Tibial artery (tissue), 4 donors: Measurements from ENCODE around the gene VSNL1.

Source experiments
- DNase-seq, 2 donors: peaks; one replicate each; pipeline ENCODE4 v3.0.0-alpha.2; 2019
- H3K27ac ChIP-seq, 2 donors: fragments of 200-600 bp; sonication (generic) in 1 of 2; 1 replicate in 1 of 2; 2 replicates in 1 of 2; pipeline ENCODE4 v1.5.1; 2018 to 2019; ENCODE audit warnings: mild to moderate bottlenecking in 1 of 2
- H3K27me3 ChIP-seq, 2 donors: fragments of 200-600 bp; sonication (generic) in 1 of 2; one replicate each; pipeline versions ENCODE4 v1.5.1 to v1.6.0; 2016 to 2019
- H3K36me3 ChIP-seq, 3 donors: fragments of 200-600 bp; sonication (generic) in 2 of 3; one replicate each; pipeline ENCODE4 v1.5.1; 2016 to 2019; ENCODE audit warnings: mild to moderate bottlenecking in 2 of 3
- H3K4me1 ChIP-seq, 4 donors: fragments of 200-600 bp; sonication (generic) in 2 of 4; 1 replicate in 3 of 4; 2 replicates in 1 of 4; pipeline ENCODE4 v1.5.1; 2016 to 2019
- H3K4me3 ChIP-seq, 2 donors: fragments of 200-600 bp; sonication (generic) in 1 of 2; 1 replicate in 1 of 2; 2 replicates in 1 of 2; pipeline ENCODE4 v1.5.1; 2018 to 2019; ENCODE audit warnings: mild to moderate bottlenecking in 2 of 2
- H3K9me3 ChIP-seq, 3 donors: fragments of 200-600 bp; sonication (generic) in 1 of 3; one replicate each; pipeline ENCODE4 v1.5.1; 2016 to 2019
- intact Hi-C: fragments of 100-400 bp; cut with DNase I; formaldehyde crosslinking; loops from one replicate; pipeline ENCODE4 v1.15.0; 2023; ENCODE audit warnings: low total_unique reads
- TF ChIP-seq, protein P1 (sequence below), 2 experiments: fragments of 200-600 bp in 1 of 2; fragments of 450-650 bp in 1 of 2; IDR thresholded peaks; one replicate each; pipeline ENCODE4 v1.5.1; 2017 to 2019; ENCODE audit warnings: antibody characterized with exemption in 2 of 2, mild to moderate bottlenecking in 1 of 2, moderate library complexity in 1 of 2

VSNL1 gene

DNA sequence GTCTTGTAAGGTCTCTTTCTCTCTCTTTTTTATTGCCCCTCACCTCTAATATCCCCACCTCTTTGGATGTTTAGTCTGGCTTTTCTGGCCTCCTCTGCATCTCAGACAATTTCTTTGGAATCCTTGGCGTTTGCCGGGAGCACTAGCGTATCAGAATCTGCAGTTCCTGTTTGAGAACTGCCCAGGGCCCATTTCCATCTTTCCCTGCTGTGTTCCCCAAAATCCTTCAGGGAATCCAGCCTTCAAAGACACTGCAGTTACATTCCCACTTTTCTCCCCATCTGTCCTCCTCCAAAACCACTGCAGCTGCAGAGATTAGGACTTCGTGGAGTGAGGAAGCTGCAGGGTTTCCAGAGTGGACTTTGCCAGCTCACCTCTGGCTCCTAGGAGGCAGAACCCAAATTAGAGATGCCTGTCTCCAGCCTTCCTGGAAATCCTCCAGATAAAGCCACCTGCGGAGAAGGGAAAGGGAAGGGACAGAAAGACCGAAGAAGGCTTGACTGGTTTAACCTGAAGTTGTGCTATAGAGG lies 2.7 kb downstream of the VSNL1 start:
- TF ChIP-seq, protein P1, sequence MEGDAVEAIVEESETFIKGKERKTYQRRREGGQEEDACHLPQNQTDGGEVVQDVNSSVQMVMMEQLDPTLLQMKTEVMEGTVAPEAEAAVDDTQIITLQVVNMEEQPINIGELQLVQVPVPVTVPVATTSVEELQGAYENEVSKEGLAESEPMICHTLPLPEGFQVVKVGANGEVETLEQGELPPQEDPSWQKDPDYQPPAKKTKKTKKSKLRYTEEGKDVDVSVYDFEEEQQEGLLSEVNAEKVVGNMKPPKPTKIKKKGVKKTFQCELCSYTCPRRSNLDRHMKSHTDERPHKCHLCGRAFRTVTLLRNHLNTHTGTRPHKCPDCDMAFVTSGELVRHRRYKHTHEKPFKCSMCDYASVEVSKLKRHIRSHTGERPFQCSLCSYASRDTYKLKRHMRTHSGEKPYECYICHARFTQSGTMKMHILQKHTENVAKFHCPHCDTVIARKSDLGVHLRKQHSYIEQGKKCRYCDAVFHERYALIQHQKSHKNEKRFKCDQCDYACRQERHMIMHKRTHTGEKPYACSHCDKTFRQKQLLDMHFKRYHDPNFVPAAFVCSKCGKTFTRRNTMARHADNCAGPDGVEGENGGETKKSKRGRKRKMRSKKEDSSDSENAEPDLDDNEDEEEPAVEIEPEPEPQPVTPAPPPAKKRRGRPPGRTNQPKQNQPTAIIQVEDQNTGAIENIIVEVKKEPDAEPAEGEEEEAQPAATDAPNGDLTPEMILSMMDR (IDR thresholded peaks at IDR 0.05), result no peak
- intact Hi-C loops, result no loop called here
- Histone ChIP-seq H3K4me1 (peaks cover 0 to 29% (median 13%) of the 10 kb centered on the region in 4 donors), H3K4me3 (no peak overlapping the region), H3K27me3 (peaks cover 0 to 14% of the 10 kb centered on the region in 2 donors), H3K27ac (no peak overlapping the region), H3K9me3 (no peaks in the 10 kb centered on the region), H3K36me3 (no peaks in the 10 kb centered on the region)
- no peak for DNase-seq

DNA sequence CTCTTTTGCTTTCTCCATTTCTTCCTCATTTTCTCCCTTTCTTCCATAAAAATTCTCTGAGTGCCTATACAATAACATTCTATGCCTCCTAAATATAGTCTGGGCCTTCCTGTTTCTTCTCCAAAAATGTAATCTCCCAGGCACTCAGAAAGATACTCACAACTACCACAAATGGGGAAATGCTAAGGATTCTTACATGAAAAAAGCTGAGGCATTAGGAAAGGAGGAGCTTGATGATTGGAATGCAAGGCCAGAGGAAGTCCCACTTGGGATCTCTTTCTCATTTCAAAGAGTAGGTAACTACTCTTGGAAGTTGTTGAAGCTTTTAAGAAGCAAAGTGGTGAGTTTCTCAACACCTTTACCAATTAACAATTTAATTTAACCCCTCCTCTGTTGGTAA lies 3.4 kb downstream of the VSNL1 start:
- no peak overlapping the region for H3K4me3 ChIP-seq
- H3K4me1 ChIP-seq, result peaks cover 0 to 26% (median 11%) of the 10 kb centered on the region in 4 donors
- intact Hi-C loops, result no loop called here
- H3K27me3 ChIP-seq, result peaks cover 0 to 19% of the 10 kb centered on the region in 2 donors
- no peak overlapping the region for H3K27ac ChIP-seq
- no peaks in the 10 kb centered on the region for H3K9me3 ChIP-seq
- no peak for DNase-seq
- TF ChIP-seq, protein P1 (IDR thresholded peaks at IDR 0.05), result no peak
- no peaks in the 10 kb centered on the region for H3K36me3 ChIP-seq

DNA sequence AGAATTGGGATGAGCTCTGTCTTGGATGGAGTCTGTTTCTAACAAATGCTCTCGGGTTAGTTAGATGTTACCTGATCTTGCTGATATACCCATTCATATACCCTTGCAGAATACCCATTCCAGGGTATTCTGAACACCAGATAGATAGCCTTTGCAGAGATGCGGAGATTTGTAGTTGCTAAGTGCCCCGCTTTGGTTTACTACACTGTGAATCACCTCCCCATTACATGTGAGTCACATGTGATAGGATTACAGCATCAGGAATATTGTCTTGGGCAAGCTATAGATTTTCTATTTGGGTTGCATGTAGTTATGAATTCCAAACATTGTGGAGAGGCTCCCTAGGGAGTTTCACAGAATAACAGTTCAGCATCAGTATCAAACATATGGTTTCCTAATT lies 3.8 kb downstream of the VSNL1 start:
- DNase-seq, result no peak
- intact Hi-C loops, result no loop called here
- TF ChIP-seq, protein P1 (IDR thresholded peaks at IDR 0.05), result no peak
- no peak overlapping the region for H3K27ac ChIP-seq
- H3K27me3 ChIP-seq, result peaks cover 0 to 22% of the 10 kb centered on the region in 2 donors
- peaks cover 0 to 22% (median 11%) of the 10 kb centered on the region in 4 donors for H3K4me1 ChIP-seq
- H3K4me3 ChIP-seq, result no peak overlapping the region
- H3K9me3 ChIP-seq, result no peaks in the 10 kb centered on the region
- H3K36me3 ChIP-seq, result no peaks in the 10 kb centered on the region

DNA sequence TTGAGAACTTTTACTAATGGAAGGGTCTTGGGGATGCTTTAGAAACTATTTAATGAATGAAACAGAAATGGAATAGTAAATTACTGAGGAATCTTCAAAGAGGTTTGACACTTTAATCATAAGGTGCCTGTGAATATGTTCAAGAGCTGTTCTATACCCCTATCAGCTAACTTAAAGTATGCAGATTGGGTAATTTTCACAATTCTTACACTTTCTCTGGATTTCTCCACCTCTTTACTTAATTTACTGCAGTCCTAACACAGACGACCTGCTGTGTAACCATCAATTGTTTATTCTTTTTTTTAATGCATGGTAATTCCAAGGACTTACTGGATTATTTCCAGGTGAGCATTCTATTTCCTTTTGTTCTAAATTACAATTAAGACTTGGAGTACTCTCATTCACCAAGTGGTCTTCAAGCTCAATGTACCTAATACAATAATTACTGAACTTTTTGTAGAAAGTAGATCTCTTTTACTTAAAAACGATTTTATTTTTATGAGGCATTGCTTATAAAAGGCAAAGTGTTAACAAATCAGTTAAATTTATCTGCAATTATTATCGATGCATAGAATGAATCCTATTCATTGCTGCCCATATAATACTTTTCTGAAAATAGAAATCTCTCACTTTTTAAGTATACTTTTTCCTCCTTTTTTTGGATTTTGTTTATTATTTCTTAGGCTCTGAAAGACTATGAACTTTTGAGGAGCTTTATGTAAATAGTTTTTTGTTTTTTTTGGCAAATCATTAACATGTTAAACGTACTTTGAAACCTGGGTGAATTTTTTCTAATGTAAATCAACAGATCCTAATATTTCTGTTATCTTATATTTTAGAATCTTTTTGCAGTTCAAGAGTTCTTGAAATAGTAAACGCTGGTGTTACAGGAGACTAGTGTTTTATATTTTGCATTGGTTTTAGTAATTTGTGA lies 5.5 kb downstream of the VSNL1 start:
- Histone ChIP-seq H3K27me3 (peaks cover 0 to 22% of the 10 kb centered on the region in 2 donors), H3K4me1 (peaks cover 0 to 8% (median 7%) of the 10 kb centered on the region in 4 donors), H3K9me3 (no peaks in the 10 kb centered on the region), H3K27ac (no peak overlapping the region), H3K4me3 (no peak overlapping the region), H3K36me3 (no peaks in the 10 kb centered on the region)
- TF ChIP-seq, protein P1 (IDR thresholded peaks at IDR 0.05), result no peak
- DNase-seq, result no peak
- intact Hi-C loops, result no loop called here

DNA sequence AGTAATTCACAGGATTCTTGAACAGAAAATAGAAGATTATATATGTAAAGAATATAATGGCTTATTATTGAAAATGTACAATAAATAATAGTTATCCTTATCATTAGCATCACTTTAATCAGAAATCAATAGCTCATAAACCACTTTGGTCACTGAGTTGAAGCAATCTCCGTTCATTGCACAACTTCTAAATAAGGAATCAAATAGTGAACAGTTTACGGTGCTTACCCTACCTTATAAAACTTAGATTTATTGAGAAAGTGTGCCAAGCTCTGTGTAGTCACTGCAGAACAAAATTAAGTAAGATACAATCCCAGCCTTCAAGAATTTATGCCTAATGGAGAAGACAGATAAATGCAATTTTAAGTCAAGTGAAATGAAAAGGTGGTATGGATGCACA lies 6.7 kb downstream of the VSNL1 start:
- TF ChIP-seq, protein P1 (IDR thresholded peaks at IDR 0.05), result no peak
- no peak for DNase-seq
- H3K9me3 ChIP-seq, result no peaks in the 10 kb centered on the region
- no peaks in the 10 kb centered on the region for H3K4me1 ChIP-seq
- no peaks in the 10 kb centered on the region for H3K36me3 ChIP-seq
- peaks cover 0 to 20% of the 10 kb centered on the region in 2 donors for H3K27me3 ChIP-seq
- H3K27ac ChIP-seq, result no peak overlapping the region
- intact Hi-C loops, result no loop called here
- no peak overlapping the region for H3K4me3 ChIP-seq
